NCI-H2227 (cell line): Measurements from ENCODE around the gene CIPC.

Experiments
- DNase-seq: peaks from one replicate; lab custom pipeline; 2025; ENCODE audit not compliant: unreplicated experiment; lab: John Stamatoyannopoulos, UW

Gene CIPC

DNA sequence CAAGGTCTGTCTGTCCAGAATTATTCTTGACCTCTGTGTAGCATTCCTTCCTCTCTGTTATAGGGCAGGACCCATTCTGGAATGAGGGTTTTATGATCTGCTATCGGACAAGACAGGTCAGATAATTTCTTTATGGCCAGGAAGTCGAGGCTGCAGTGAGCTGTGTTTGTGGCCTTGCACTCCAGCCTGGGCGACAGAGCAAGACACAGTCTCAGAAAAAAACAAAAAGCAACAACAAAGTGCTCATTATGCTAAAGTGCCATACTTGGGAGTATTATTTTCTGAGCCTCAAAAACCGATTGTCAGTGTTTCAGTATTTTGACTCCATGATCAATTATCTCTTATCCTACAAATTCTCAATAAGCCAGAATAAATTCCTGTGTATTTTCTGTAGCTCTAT, 4.1 kb downstream of the CIPC start:
- DNase-seq: no peak

- DNase-seq: no peak
Measured at GRCh38 chr14:77103475-77103874, 5.4 kb downstream of the CIPC start.

DNA sequence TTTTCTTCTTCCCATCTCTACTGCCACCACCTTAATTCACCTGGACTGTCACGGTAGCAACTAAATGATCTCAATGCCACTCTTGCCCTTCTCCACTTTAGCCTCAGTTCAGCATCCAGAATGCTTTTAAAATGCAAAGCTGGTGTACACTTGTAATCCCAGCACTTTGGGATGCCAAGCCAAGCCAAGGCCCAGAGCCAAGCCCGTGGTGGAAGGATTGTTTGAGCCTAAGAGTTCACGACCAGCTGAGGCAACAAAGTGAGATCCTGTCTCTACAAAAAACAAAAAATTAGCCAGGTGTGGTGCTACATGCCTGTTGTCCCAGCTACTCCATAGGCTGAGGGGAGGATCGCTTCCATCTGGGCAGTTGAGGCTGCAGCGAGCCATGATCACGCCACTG, 5.9 kb downstream of the CIPC start:
- DNase-seq: no peak

- DNase-seq: no peak
Measured at GRCh38 chr14:77104393-77104792, 6.3 kb downstream of the CIPC start.

DNA sequence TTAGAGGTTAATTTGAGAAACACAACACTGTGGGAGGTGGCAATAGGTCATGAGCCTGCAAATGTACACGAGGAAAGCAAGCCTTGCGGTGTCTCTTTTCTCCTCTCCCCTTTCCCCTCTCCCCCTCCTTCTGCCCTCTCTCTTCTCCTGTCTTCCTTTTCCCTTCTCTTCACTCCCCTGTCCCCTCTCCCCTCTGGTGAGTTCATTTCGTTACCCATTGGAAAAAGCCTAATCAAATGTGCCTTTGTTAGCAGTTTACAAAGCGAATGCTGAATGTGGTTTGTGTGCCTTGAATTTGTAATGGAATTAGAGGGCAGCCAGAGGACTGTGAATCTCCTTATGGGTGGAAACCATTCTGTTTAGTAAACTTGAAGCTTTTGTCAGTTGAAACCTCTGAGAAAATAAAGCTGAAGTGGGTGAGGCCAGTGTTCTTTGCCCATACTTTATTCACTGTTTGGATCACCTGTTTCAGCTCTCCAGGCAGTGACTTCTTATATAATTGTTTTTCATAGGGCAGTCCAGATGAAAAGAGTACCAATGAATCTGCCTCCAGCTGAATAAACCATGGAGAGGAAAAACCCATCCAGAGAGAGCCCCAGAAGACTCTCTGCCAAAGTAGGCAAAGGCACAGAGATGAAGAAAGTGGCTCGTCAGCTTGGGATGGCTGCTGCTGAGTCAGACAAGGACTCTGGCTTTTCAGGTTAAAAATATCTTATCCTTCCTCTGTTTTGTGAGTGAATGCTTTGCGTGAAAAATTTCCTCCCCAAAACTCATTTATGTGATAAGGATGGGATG, 7.3 kb downstream of the CIPC start:
- no peak for DNase-seq

GRCh38 chr14:77106666-77107065, 8.6 kb downstream of the CIPC start:
- DNase-seq: no peak

DNA sequence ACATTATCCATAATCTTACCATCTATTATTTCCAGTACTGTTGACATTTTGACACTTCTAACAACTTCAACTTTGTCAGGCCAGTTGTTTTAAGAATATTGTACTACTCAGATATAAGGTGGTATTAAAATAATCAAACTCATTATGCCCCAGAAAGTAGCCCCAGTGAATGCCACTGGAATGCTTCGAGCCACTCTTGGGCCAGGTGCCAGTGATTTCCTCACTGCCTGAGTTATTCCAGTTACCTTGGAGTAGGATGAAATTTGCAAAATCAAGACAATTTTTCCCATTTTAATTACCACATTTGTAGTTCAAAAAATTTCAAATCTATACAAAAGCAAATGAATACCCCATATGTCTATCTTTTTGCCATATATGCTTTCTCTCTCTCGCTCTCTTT, 9.2 kb downstream of the CIPC start:
- no peak for DNase-seq

DNA sequence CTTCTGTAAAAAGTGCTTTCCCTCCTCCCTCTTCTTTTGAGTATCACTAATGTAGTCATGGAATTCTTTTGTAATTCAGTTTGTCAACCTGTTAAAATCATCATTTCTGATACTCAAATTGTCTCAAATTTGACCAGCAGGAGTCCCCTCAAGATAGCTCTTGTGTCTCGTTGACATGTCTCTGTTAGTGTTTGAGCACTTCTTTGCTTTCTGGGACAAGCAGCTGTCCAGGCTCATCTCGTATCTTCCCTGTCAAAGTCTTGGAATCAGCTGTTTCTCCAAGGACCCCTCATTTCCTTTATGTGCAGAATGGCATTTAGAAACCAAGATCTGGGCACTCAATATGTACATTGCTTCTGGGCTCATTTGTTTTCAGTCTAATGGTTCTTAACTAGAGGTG, 10.7 kb downstream of the CIPC start:
- no peak for DNase-seq

GRCh38 chr14:77109656-77110055, 11.6 kb downstream of the CIPC start:
- DNase-seq: no peak

- no peak for DNase-seq
Measured at GRCh38 chr14:77110286-77110685, 12.2 kb downstream of the CIPC start.

GRCh38 chr14:77111021-77111420, 13.0 kb downstream of the CIPC start:
- no peak for DNase-seq

DNA sequence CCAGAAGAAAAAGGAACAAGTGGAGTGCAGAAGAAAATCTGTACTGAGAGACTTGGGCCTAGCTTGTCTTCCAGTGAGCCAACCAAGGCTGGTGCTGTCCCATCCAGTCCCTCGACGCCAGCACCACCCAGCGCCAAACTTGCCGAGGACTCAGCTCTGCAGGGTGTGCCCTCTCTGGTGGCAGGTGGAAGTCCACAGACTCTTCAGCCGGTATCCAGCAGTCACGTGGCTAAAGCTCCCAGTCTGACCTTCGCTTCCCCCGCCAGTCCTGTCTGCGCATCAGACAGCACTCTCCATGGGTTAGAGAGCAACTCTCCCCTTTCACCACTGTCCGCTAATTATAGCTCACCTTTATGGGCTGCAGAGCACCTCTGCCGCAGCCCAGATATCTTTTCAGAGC, 15.6 kb downstream of the CIPC start:
- DNase-seq: peak; percentile 45

- no peak for DNase-seq
Measured at GRCh38 chr14:77114609-77115008, 16.6 kb downstream of the CIPC start.

- DNase-seq: no peak
Measured at GRCh38 chr14:77116172-77116817, 18.2 kb downstream of the CIPC start.

GRCh38 chr14:77119851-77120250, 21.8 kb downstream of the CIPC start:
- no peak for DNase-seq

DNA sequence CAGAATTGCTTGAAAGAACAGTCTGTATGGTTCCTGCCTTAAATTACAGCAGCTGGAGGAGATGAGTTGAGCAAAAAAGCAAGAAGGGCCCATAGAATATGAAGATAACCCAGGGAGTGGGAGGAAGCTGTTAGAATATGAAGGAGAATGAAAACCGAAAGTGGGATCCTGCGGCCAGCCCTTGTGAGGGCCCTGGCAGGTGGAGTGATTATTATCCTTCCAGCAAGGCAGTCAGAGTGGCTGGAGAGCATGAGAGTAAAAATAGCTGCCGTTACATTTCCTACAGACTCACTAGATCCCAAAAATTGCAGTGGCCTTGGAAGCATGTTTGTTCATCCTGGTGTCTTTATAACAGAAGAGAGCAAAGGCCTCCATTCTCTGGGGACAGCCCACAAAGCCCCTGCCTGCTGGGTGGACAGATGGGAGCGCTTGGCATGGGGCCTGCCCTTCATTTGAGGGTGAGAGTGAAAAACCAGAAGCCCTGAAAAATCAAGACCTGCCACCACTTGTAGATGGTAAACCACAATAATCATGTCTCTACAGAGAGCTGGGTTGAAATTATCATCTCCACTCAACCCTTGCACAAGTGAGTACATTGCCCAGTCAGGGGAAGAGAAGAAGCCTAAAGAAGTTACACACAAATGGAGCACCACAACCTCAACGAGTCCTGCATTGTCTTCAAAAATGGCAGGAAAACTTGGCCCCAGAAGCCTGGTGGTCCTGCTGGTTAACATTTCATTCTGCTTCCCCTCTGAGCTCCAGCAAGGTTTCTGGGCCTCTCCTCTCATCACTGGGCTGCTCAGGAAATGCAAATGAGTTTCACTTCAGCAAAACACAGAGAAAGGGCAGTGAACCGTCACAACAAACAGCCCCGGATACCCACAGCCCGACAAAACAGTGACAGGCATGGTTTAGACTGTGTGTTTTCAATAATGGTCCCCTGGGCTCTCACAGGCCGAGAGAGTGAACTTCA, 23.0 kb downstream of the CIPC start:
- peak; percentile 58 for DNase-seq

GRCh38 chr14:77122526-77123125, 24.6 kb downstream of the CIPC start:
- no peak for DNase-seq

DNA sequence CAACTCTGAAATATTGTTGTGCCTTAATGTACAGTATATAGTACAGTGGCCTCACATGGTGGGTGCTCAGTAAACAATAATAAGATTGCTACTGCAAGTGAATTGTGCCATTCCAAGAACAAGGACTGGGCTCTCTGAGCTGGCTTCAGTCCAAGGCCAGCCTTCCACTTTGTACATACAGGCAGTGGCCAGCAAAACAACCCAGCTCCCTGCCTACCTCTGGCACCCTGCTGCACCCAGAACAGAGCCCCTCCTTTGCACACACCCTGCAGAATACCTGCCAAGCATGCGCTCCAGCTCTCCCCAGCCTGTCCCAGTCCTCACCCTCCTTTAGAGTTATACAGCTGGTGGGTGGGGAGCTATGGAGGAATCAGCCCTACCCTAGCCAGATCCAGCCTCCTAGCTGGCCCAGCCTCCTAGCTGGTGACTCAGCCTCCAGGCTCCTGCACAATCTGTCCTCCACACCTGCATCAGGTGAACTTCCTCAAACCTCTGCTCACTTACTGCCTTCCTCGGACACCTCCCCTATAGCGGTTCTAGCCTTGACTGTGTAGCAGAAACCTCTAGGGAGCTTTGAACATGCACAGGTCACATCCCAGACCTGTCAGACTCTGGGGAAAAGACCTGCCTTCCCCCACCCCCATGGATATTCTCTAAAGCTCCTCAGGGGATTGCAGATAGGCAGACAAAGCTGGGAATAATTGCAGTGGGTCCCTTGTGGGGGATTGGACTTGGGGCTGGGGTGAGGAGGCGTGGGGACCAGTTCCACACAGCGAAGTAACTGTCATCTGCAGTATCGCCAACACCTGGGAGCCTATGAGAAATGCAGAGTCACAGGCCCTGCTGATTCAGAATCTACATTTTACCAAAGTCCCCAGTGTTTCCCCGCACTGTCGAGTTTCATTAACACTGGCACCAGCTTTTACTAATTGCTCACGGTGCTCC, 25.6 kb downstream of the CIPC start:
- DNase-seq: peak; percentile 46

GRCh38 chr14:77124345-77125280, 26.6 kb downstream of the CIPC start:
- peak; percentile 86 for DNase-seq
